Activated CD8-positive, alpha-beta T cell treated with anti-CD3 and anti-CD28 coated beads for 36 hours (primary cell): ENCODE measurements around the gene ZNF532. TPM values are rescaled to one million over a fixed set of nuclear protein-coding genes. Genes with fewer than 3 reads are reported as not detected.

Experiments
- ATAC-seq: fragments of 200-7000 bp; cut with Tn5 transposase; one replicate; pipeline ENCODE4 v1.10.0; 2021; ENCODE audit warnings: mild to moderate bottlenecking, moderate library complexity
- CTCF ChIA-PET: fragments of 350-600 bp; sonication (Branson Sonifier 250); formaldehyde crosslinking; loops from one replicate; lab custom pipeline; 2021; ENCODE audit warnings: antibody characterized with exemption; lab: Charles Lee
- POLR2A ChIA-PET: fragments of 350-600 bp; sonication (Branson Sonifier 250); formaldehyde crosslinking; loops from one replicate; lab custom pipeline; 2021; ENCODE audit warnings: antibody characterized with exemption; lab: Charles Lee
- DNase-seq: peaks from one replicate; pipeline ENCODE4 v3.0.0-alpha.2; 2020
- H3K27ac Mint-ChIP-seq: one replicate; pipeline ENCODE4 v1.8.0; 2021; ENCODE audit warnings: mild to moderate bottlenecking, mixed read lengths
- H3K27me3 Mint-ChIP-seq: one replicate; pipeline ENCODE4 v1.8.0; 2021; ENCODE audit warnings: mixed read lengths
- H3K36me3 Mint-ChIP-seq: one replicate; pipeline ENCODE4 v1.8.0; 2021; ENCODE audit warnings: low read depth, mixed read lengths
- H3K4me1 Mint-ChIP-seq: one replicate; pipeline ENCODE4 v1.8.0; 2021; ENCODE audit warnings: low read depth, mixed read lengths
- H3K4me3 Mint-ChIP-seq: one replicate; pipeline ENCODE4 v1.8.0; 2021; ENCODE audit warnings: mild to moderate bottlenecking, moderate library complexity, mixed read lengths
- H3K9me3 Mint-ChIP-seq: one replicate; pipeline ENCODE4 v1.8.0; 2021; ENCODE audit warnings: mixed read lengths
- intact Hi-C: fragments of 100-400 bp; cut with micrococcal nuclease; formaldehyde crosslinking; loops from one replicate; pipeline ENCODE4 v1.10.0; 2022
- total RNA-seq, 2 experiments: library from RNA; stranded (reverse); gene quantifications; one replicate each; pipeline ENCODE4 v1.2.3, GENCODE V29; 2021
- TF ChIP-seq, protein P1 (sequence below): fragments of 200-600 bp; IDR thresholded peaks from one replicate; pipeline ENCODE4 v1.8.0; 2022; ENCODE audit warnings: antibody characterized with exemption, mild to moderate bottlenecking

The ZNF532 gene
- total RNA-seq, 2 experiments from 2014 or later: 1.3 to 1.8 TPM

DNA sequence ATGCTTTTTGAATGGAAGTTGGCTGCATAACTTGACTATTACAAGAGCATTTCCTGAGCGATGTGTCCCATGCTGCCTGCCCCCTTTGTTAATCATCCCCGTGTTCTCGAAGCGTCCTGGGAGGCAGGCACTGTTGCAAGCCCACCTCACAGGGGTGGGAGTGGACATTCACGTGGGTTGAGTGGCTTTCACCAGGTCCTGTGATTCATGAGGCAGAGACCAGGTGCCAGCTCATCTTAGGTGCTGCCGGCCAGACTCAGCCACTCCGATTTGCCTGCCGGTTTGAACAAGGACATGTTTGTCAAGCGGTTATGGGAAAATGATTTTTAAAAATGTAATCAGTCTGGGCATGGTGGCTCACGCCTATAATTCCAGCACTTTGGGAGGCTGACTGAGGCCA, 112.5 kb downstream of the ZNF532 start:
- Mint-ChIP-seq H3K9me3 (no peaks in the 10 kb centered on the region), H3K27me3 (peaks cover 19% of the 10 kb centered on the region), H3K36me3 (no peaks in the 10 kb centered on the region), H3K4me1 (no peaks in the 10 kb centered on the region), H3K4me3 (no peak overlapping the region), H3K27ac (no peak overlapping the region)
- ATAC-seq: no peak
- ChIA-PET CTCF (no interaction called here), POLR2A (no interaction called here)
- no peak for DNase-seq
- TF ChIP-seq, protein P1, sequence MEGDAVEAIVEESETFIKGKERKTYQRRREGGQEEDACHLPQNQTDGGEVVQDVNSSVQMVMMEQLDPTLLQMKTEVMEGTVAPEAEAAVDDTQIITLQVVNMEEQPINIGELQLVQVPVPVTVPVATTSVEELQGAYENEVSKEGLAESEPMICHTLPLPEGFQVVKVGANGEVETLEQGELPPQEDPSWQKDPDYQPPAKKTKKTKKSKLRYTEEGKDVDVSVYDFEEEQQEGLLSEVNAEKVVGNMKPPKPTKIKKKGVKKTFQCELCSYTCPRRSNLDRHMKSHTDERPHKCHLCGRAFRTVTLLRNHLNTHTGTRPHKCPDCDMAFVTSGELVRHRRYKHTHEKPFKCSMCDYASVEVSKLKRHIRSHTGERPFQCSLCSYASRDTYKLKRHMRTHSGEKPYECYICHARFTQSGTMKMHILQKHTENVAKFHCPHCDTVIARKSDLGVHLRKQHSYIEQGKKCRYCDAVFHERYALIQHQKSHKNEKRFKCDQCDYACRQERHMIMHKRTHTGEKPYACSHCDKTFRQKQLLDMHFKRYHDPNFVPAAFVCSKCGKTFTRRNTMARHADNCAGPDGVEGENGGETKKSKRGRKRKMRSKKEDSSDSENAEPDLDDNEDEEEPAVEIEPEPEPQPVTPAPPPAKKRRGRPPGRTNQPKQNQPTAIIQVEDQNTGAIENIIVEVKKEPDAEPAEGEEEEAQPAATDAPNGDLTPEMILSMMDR: no peak
- intact Hi-C loops: no loop called here

DNA sequence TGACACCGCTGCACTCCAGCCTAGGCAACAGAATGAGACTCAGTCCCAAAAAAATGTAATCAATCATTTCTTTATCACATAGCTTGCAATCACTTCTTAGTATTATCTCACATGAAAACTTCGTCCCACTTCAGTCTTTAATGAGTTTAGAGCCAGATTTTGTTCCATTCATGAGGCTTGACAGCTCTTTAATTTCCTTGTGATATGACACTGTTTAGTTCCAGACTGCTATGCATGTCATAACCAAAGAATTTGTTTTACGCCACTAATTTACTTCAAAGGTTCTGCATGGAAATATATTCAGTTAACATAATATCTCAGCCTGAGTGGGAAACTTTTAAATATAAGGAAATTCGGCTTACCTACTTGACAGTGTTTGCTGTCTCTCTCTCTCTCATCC, 113.1 kb downstream of the ZNF532 start:
- CTCF ChIA-PET: no interaction called here
- Mint-ChIP-seq H3K36me3 (no peaks in the 10 kb centered on the region), H3K4me1 (no peaks in the 10 kb centered on the region), H3K4me3 (no peak overlapping the region), H3K27ac (no peak overlapping the region), H3K9me3 (no peaks in the 10 kb centered on the region), H3K27me3 (peaks cover 19% of the 10 kb centered on the region)
- POLR2A ChIA-PET: no interaction called here
- ATAC-seq (no peak), DNase-seq (no peak)
- TF ChIP-seq, protein P1: no peak
- intact Hi-C loops: no loop called here

DNA sequence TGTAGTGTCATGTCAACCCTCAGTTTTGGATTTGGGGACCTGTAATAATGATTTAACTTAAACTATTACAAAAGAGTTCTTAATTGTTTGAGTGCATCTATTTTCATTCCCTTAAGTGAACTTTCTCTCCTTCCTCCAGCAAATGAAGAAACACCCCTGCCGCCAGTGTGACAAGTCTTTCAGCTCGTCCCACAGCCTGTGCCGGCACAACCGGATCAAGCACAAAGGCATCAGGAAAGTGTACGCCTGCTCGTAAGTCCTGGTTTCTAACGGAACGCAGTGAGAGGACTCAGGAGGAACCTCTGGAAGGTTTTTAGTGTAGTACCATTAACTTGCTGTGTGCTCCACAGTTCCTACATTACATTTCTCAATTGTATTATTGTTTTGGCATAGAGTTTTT, 114.2 kb downstream of the ZNF532 start:
- no peaks in the 10 kb centered on the region for H3K9me3 Mint-ChIP-seq
- TF ChIP-seq, protein P1: no peak

DNA sequence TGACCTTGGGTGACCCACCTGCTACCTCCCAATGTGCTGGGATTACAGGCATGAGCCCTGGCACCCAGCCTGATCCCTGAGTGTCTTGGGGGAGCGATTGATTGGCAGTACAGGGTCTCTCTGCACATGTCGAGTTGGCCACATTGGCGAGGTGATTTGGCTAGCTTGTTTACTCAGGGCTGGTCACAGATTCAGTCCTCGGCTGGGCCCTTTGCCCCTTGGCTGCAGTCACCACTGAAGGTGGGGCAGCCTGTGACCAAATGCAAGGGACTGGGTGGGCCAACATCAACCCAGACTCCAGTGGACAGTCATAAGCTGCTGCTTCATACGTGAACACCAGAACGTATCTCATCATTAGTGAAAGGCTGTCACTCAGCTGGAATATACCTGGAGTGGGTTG, 114.9 kb downstream of the ZNF532 start:
- Mint-ChIP-seq H3K9me3 (no peaks in the 10 kb centered on the region), H3K4me3 (no peak overlapping the region), H3K36me3 (no peaks in the 10 kb centered on the region), H3K4me1 (no peaks in the 10 kb centered on the region), H3K27me3 (peaks cover 15% of the 10 kb centered on the region), H3K27ac (no peak overlapping the region)
- intact Hi-C loops: no loop called here
- ATAC-seq: no peak
- POLR2A ChIA-PET: no interaction called here
- TF ChIP-seq, protein P1: no peak
- no peak for DNase-seq
- CTCF ChIA-PET: no interaction called here

More for the DNA sequence above, 114.2 kb downstream of the ZNF532 start:
- no peaks in the 10 kb centered on the region for H3K4me1 Mint-ChIP-seq
- ChIA-PET POLR2A (interaction anchor here (0.6 kb wide), 1 partner anchor 15 kb away, joined by 3 read pairs; no protein-coding TSS in a partner anchor), CTCF (no interaction called here)
- H3K27me3 Mint-ChIP-seq: peaks cover 16% of the 10 kb centered on the region
- H3K27ac Mint-ChIP-seq: no peak overlapping the region
- H3K4me3 Mint-ChIP-seq: no peak overlapping the region
- ATAC-seq (no peak), DNase-seq (no peak)
- intact Hi-C loops: no loop called here
- H3K36me3 Mint-ChIP-seq: no peaks in the 10 kb centered on the region

DNA sequence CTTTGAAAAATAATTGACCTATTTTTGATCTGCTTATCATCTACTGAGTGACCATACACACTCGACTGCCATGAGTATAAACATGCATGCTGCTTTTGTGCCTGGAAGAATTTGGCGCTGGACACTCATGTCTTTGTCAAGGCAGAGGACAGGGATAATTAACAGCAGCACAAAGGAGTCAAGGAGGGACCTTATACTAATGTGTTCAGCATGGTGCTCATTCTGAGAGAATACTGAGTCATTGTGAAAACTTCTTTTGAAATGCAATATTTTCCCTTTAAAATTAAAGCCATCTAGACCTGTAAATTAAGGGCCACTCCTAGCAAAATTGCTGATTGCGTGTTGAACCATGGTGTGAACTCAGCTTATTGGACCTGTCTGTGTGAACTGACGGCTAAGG, 116.3 kb downstream of the ZNF532 start:
- Mint-ChIP-seq H3K9me3 (no peaks in the 10 kb centered on the region), H3K4me1 (no peaks in the 10 kb centered on the region), H3K27ac (no peak overlapping the region), H3K27me3 (peaks cover 4% of the 10 kb centered on the region), H3K4me3 (no peak overlapping the region), H3K36me3 (no peaks in the 10 kb centered on the region)
- TF ChIP-seq, protein P1: no peak
- no peak for ATAC-seq
- ChIA-PET POLR2A (no interaction called here), CTCF (no interaction called here)
- no peak for DNase-seq
- intact Hi-C loops: no loop called here
